Cardiac atrium fibroblast (primary cell): Measurements from ENCODE around the gene NT5DC1. TPM values are rescaled to one million over a fixed set of nuclear protein-coding genes. Genes with fewer than 3 reads are reported as not detected.

Experiments used
- total RNA-seq: library from RNA; depleted of rRNA; stranded (reverse); fragments of >200 nt; gene quantifications from 2 replicates; pipeline ENCODE4 v1.2.3, GENCODE V29; 2015

NT5DC1 gene
- 21.2 and 25.1 TPM in 2 replicates for total RNA-seq

GRCh38 chr6:116100419-116101301 is at the start of gene NT5DC1:
Gene NT5DC1, plus strand, starts transcription at chr6:116100853. Its CDS starts 78 bp downstream, at chr6:116100931.

DNA sequence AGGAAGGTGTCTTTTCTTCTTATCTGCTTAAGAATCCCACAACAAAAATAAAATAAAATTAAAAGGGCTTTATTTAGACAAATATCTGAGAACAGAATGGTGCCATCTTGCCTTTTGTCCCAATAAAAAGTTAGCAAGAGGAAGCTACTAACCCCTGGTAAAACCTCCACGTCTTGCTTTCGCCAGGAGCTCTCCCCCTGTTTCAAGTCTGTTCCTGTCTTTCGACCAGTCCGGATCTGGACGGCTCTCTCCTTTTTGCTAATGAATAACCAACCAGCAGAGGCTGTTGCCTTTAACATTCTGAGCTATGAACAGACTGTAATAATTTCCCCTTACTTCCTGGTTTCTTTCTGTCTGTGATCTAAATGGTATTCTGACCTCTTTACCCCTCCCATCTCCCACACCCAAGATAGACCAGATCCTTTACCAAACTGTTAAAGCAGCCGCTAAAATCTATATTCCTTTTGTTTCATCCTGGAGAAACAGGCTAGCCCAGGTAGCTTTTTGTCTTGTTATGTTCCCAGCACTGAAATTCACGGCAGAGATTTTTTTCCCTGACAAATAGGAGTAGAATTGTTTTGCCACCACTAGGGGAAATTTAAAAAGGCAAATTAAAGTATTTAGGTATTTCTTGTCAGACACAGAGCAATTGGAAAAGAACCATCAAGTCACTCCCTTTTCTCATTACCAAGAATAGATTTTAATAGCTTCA is 39.9 kb upstream of the NT5DC1 start, which contains the start of gene FRK:
FRK (minus strand) TSS at position 320 of the 712 bp plus-strand sequence. CDS start 580 bp downstream, outside the sequence.

GRCh38 chr6:116126032-116126431 is 25.4 kb downstream of the NT5DC1 start, which contains the start of gene COL10A1:
Gene COL10A1, minus strand, starts transcription at chr6:116126132. Its CDS starts 640 bp downstream, at chr6:116125492.

GRCh38 chr6:116253505-116254296 is 153.0 kb downstream of the NT5DC1 start, which contains the start of gene TSPYL4:
Gene TSPYL4, minus strand, starts transcription at chr6:116254075. Its CDS starts 67 bp downstream, at chr6:116254008.

DNA sequence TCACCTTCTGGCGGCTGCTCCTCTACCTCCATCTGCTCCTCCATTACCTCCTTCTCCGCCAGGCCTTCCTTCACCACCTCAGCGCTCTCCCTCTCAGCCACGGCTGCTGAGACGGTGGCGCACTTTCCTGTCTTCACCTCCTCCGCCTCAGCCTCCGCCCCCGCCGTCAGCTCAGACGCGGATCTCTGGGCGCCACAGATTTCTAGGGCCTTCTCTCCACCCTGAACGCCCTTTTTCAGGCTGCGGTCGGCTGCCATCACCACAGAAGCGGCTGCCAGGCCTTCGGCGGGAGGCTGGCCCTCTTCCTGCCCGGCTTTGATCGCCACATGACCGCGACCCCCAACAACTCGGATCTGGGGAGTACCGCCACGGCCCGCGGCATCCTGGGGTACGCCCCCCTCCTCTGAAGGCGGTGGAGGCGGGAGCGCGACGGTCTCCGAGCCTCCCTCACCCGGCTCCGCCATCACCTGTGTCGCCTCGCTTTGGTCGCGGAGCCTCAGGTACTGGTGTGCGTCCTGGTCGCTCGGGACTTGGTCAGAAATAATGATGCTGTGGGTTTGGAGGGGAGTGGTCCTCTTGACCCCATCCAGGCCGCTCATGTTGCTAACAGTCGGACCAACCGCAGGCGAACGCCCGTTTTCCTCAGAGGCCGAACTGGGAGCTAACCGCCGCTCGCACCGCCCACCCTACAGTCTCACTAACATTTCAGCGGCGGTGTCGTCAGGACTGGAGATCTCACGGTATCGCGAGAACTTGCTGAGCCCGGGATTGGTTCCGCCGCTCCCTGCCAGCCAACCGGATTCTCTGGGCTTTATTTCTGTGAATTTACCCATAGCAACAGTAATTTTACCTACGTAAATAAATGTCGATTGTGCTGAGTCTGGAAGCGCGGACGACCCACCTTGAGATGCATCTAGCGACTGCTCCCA is 178.8 kb downstream of the NT5DC1 start, which contains the start of gene TSPYL1:
TSPYL1 (minus strand) TSS at position 699 of the 929 bp plus-strand sequence; CDS start at position 599, 100 bp downstream.

Other genes with a start within 250 kb of the NT5DC1 start
- 1.3 and 2.9 TPM in 2 replicates for gene FRK, start 40.0 kb upstream of the NT5DC1 start, total RNA-seq
- gene COL10A1, start 25.3 kb downstream of the NT5DC1 start, total RNA-seq, result not detected in 2 replicates
- 7.6 and 10.7 TPM in 2 replicates for gene TSPYL4, start 153.2 kb downstream of the NT5DC1 start, total RNA-seq
- gene TSPYL1, start 179.1 kb downstream of the NT5DC1 start, total RNA-seq, result 46.0 and 51.8 TPM in 2 replicates